Activated T-cell treated with anti-CD3 and anti-CD28 coated beads, Interleukin-2, amount 50 U/mL, for 4 hours (primary cell): ENCODE measurements around the gene NOL11. TPM values are rescaled to one million over a fixed set of nuclear protein-coding genes. Genes with fewer than 3 reads are reported as not detected.
"Not testable (repeated sequence)": the region's sequence is repeated elsewhere in the genome, so short reads cannot be mapped to it uniquely, and the experiment has no call there.

Experiments used
- ATAC-seq, 2 donors: fragments of 200-7000 bp; cut with Tn5 transposase; one replicate each; pipeline ENCODE4 v1.10.0; 2021
- DNase-seq: peaks from one replicate; pipeline ENCODE4 v3.0.0-alpha.2; 2020
- H3K27me3 Mint-ChIP-seq: one replicate; pipeline ENCODE4 v1.8.0; 2021; ENCODE audit warnings: low read depth, mixed read lengths
- H3K36me3 Mint-ChIP-seq: one replicate; pipeline ENCODE4 v1.8.0; 2022; ENCODE audit warnings: mixed read lengths; ENCODE audit not compliant: insufficient read depth
- H3K4me1 Mint-ChIP-seq: one replicate; pipeline ENCODE4 v1.8.0; 2021; ENCODE audit warnings: low read depth, mixed read lengths
- H3K4me3 Mint-ChIP-seq: one replicate; pipeline ENCODE4 v1.8.0; 2021; ENCODE audit warnings: mild to moderate bottlenecking, moderate library complexity, mixed read lengths
- H3K9me3 Mint-ChIP-seq: one replicate; pipeline ENCODE4 v1.8.0; 2021; ENCODE audit warnings: mixed read lengths
- total RNA-seq, 3 donors: library from RNA; stranded (reverse); gene quantifications; one replicate each; pipeline ENCODE4 v1.2.1, GENCODE V29; 2021

The NOL11 gene
- total RNA-seq, 3 donors from 2014 or later = 127 to 139 (median 137) TPM

GRCh38 chr17:67754001-67754400 lies 36.3 kb downstream of the NOL11 start:
- DNase-seq = no peak
- H3K4me1 Mint-ChIP-seq = peaks cover 3% of the 10 kb centered on the region
- no peaks in the 10 kb centered on the region for H3K9me3 Mint-ChIP-seq

GRCh38 chr17:67754686-67755085 lies 37.0 kb downstream of the NOL11 start:
- H3K9me3 Mint-ChIP-seq, H3K27me3 Mint-ChIP-seq, H3K4me3 Mint-ChIP-seq, ATAC-seq, H3K4me1 Mint-ChIP-seq, DNase-seq: not testable (repeated sequence)
- H3K36me3 Mint-ChIP-seq = peaks cover 23% of the 10 kb centered on the region

More at GRCh38 chr17:67754001-67754400, 36.3 kb downstream of the NOL11 start:
- no peak for ATAC-seq
- Mint-ChIP-seq H3K4me3 (no peak overlapping the region), H3K36me3 (peaks cover 23% of the 10 kb centered on the region), H3K27me3 (no peaks in the 10 kb centered on the region)

GRCh38 chr17:67756766-67757165 lies 39.0 kb downstream of the NOL11 start:
- not testable (repeated sequence) for H3K4me1 Mint-ChIP-seq, ATAC-seq, DNase-seq, H3K4me3 Mint-ChIP-seq, H3K27me3 Mint-ChIP-seq, H3K9me3 Mint-ChIP-seq
- H3K36me3 Mint-ChIP-seq = peaks cover 12% of the 10 kb centered on the region

GRCh38 chr17:67759355-67760171 lies 41.8 kb downstream of the NOL11 start:
- Mint-ChIP-seq H3K4me3 (no peak overlapping the region), H3K4me1 (no peaks in the 10 kb centered on the region), H3K36me3 (peaks cover 7% of the 10 kb centered on the region), H3K9me3 (no peaks in the 10 kb centered on the region), H3K27me3 (no peaks in the 10 kb centered on the region)
- DNase-seq (no peak), ATAC-seq (no peak)

- H3K9me3 Mint-ChIP-seq = no peaks in the 10 kb centered on the region
- H3K4me3 Mint-ChIP-seq = no peak overlapping the region
- H3K36me3 Mint-ChIP-seq = no peaks in the 10 kb centered on the region
- ATAC-seq (no peak), DNase-seq (no peak)
- H3K27me3 Mint-ChIP-seq = no peaks in the 10 kb centered on the region
- H3K4me1 Mint-ChIP-seq = no peaks in the 10 kb centered on the region
These were observed 47.9 kb downstream of the NOL11 start for GRCh38 chr17:67765623-67766022.

GRCh38 chr17:67769231-67769630 lies 51.5 kb downstream of the NOL11 start:
- DNase-seq (no peak), ATAC-seq (no peak)
- H3K27me3 Mint-ChIP-seq = no peaks in the 10 kb centered on the region
- H3K4me1 Mint-ChIP-seq = no peaks in the 10 kb centered on the region
- no peaks in the 10 kb centered on the region for H3K9me3 Mint-ChIP-seq
- H3K36me3 Mint-ChIP-seq = no peaks in the 10 kb centered on the region
- no peak overlapping the region for H3K4me3 Mint-ChIP-seq

GRCh38 chr17:67770539-67770938 lies 52.8 kb downstream of the NOL11 start:
- Mint-ChIP-seq H3K4me3 (no peak overlapping the region), H3K4me1 (no peaks in the 10 kb centered on the region), H3K9me3 (no peaks in the 10 kb centered on the region), H3K27me3 (no peaks in the 10 kb centered on the region), H3K36me3 (no peaks in the 10 kb centered on the region)
- ATAC-seq (no peak), DNase-seq (no peak)

- no peaks in the 10 kb centered on the region for H3K36me3 Mint-ChIP-seq
- H3K9me3 Mint-ChIP-seq = no peaks in the 10 kb centered on the region
- no peaks in the 10 kb centered on the region for H3K4me1 Mint-ChIP-seq
- no peak for DNase-seq
- no peak overlapping the region for H3K4me3 Mint-ChIP-seq
- no peaks in the 10 kb centered on the region for H3K27me3 Mint-ChIP-seq
- no peak for ATAC-seq
These were observed 54.9 kb downstream of the NOL11 start for GRCh38 chr17:67772679-67773078.

GRCh38 chr17:67773246-67773645 lies 55.5 kb downstream of the NOL11 start:
- Mint-ChIP-seq H3K27me3 (no peaks in the 10 kb centered on the region), H3K9me3 (no peaks in the 10 kb centered on the region), H3K4me1 (no peaks in the 10 kb centered on the region), H3K36me3 (no peaks in the 10 kb centered on the region), H3K4me3 (no peak overlapping the region)
- ATAC-seq = no peak
- no peak for DNase-seq

GRCh38 chr17:67779098-67779672 lies 61.4 kb downstream of the NOL11 start:
- Mint-ChIP-seq H3K9me3 (no peaks in the 10 kb centered on the region), H3K27me3 (no peaks in the 10 kb centered on the region), H3K4me3 (no peak overlapping the region), H3K4me1 (no peaks in the 10 kb centered on the region), H3K36me3 (no peaks in the 10 kb centered on the region)
- DNase-seq (peak; percentile 6), ATAC-seq (peak; percentile 43 to 63)

GRCh38 chr17:67784364-67785121 lies 66.8 kb downstream of the NOL11 start:
- ATAC-seq = no peak

GRCh38 chr17:67785122-67785477 lies 67.4 kb downstream of the NOL11 start:
- peaks cover 4% of the 10 kb centered on the region for H3K9me3 Mint-ChIP-seq
- no peaks in the 10 kb centered on the region for H3K36me3 Mint-ChIP-seq
- no peak overlapping the region for H3K4me3 Mint-ChIP-seq
- no peaks in the 10 kb centered on the region for H3K4me1 Mint-ChIP-seq
- ATAC-seq (no peak), DNase-seq (no peak)
- peaks cover 2% of the 10 kb centered on the region for H3K27me3 Mint-ChIP-seq

More at GRCh38 chr17:67784364-67785121, 66.8 kb downstream of the NOL11 start:
- no peak for DNase-seq
- H3K36me3 Mint-ChIP-seq = no peaks in the 10 kb centered on the region
- H3K4me3 Mint-ChIP-seq = no peak overlapping the region
- no peaks in the 10 kb centered on the region for H3K4me1 Mint-ChIP-seq
- H3K27me3 Mint-ChIP-seq = peaks cover 2% of the 10 kb centered on the region
- peaks cover 4% of the 10 kb centered on the region for H3K9me3 Mint-ChIP-seq

GRCh38 chr17:67785504-67785903 lies 67.8 kb downstream of the NOL11 start:
- Mint-ChIP-seq H3K27me3 (peaks cover 2% of the 10 kb centered on the region), H3K9me3 (peaks cover 4% of the 10 kb centered on the region), H3K36me3 (no peaks in the 10 kb centered on the region), H3K4me3 (no peak overlapping the region), H3K4me1 (no peaks in the 10 kb centered on the region)
- ATAC-seq = no peak
- no peak for DNase-seq
